Raji (cell line): ENCODE data around the gene DSEL.

ENCODE experiments used
- POLR2A ChIP-seq: IDR thresholded peaks from 2 replicates; pipeline ENCODE4 v1.6.1; 2011; ENCODE audit warnings: low read depth, low read length, control low read depth; ENCODE audit not compliant: insufficient read depth

DSEL gene

DNA sequence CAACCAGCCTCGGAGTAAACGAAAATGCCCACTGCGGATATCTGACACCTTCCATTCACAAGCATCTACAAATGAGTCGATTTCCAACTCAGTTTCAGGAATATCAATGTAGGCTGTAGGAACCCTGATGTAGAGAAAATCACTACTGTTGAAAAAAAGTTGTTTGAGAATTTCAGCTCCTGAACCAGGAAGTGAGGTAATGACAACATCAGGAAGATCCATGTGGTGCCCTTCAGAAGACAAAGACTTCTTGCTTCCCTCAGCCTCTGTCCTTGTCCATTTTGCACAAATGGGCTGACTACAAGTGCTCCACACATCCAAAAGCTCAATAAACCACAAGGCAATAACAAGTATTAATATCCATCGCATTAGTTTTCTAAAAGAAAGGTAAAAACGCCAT lies 4.7 kb downstream of the DSEL start:
- TF ChIP-seq POLR2A = no peak

DNA sequence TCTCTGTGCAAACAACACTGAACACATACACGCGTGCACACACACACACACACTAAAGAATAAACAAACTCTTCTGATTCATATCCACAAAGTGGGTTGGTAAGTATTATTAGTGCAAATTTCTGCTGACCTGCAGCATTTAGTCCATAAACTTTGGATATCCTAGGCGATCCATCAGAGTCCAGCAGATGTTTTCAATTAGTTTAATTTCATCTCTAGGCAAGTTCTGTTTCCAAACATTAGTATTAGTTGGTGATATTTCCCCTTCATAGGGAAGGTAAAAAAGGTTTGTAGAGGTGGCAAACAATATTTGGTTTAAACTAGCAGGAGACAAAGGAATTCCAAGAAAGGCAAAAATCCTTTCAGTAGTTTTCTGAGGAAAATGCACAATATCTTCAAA lies 5.7 kb downstream of the DSEL start:
- TF ChIP-seq POLR2A = no peak

GRCh38 chr18:67509741-67510391 lies 6.7 kb downstream of the DSEL start:
- TF ChIP-seq POLR2A = no peak

- TF ChIP-seq POLR2A = no peak
Observed at GRCh38 chr18:67508146-67508545, 8.4 kb downstream of the DSEL start.

GRCh38 chr18:67504739-67505138 lies 11.8 kb downstream of the DSEL start:
- no peak for TF ChIP-seq POLR2A

DNA sequence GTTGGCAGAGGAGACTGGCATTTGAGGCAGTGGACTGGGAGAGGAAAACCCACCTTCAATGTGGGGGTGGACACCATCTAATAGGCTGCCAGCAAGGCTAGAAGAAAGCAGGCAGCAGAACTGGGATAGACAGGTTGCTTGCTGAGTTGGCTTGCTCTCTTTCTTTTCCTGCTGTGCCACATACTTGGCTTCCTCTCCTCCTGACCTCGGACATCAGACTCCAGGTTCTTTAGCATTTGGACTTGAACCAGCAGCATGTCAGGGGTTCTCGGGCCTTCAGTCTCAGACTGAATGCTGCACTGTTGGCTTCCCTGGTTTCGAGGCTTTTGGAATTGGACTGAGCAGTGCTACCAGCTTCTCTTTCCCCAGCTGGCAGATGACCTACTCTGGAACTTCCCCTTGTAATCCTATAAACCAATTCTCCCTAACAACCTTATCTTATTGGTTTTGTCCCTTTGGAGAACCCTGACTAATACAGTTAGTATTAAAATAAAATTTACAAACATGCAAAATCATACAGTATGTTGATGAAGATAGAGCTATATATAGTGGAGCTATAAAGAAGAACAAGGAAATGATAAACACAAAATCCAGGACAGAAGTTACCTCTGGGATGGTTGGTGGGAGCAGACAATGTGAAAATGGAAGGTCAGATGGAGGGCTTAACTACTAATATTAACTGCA lies 15.9 kb downstream of the DSEL start:
- no peak for TF ChIP-seq POLR2A

GRCh38 chr18:67496469-67496868 lies 20.1 kb downstream of the DSEL start:
- no peak for TF ChIP-seq POLR2A

- TF ChIP-seq POLR2A = no peak
Observed at GRCh38 chr18:67486534-67486933, 30.0 kb downstream of the DSEL start.

DNA sequence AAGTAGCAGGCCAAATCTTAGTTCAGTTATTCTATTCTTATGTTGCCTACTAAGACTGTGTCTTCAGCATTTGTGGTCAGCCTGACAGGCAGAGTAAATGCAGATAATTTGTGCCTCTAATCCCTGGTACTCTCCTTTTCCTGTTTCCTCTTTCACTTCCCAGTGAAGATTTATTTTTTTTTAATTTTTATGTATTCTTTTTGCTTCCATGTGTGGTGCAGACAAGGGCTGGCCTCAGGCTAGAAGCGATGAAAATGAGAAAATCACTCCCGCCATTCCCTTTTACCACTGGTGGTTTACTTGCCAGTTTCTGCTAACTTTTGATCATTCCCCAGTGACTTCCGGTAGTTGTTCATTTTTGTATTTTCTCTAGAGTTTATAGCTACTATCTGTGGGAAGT lies 30.9 kb downstream of the DSEL start:
- TF ChIP-seq POLR2A = no peak

DNA sequence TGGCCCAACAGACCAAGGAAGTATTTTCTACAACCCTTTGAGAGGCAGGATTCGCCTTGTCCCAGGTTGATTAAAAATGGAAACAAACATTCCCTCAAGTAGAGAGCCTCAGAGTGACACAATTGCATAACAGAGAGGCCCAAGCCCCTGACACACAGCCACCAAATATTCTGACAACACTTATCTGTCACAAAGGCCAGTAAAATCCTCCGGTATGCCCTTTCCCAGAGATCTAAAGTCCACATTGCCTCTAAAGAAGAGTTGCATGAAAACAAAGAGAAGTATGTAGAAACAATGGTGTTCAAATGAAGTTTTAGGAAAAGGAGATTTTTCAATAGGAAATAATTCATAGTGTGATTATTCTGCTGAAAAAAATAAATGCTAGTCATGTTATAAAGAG lies 32.1 kb downstream of the DSEL start:
- no peak for TF ChIP-seq POLR2A

GRCh38 chr18:67483952-67484351 lies 32.6 kb downstream of the DSEL start:
- no peak for TF ChIP-seq POLR2A

GRCh38 chr18:67483237-67483636 lies 33.3 kb downstream of the DSEL start:
- no peak for TF ChIP-seq POLR2A

DNA sequence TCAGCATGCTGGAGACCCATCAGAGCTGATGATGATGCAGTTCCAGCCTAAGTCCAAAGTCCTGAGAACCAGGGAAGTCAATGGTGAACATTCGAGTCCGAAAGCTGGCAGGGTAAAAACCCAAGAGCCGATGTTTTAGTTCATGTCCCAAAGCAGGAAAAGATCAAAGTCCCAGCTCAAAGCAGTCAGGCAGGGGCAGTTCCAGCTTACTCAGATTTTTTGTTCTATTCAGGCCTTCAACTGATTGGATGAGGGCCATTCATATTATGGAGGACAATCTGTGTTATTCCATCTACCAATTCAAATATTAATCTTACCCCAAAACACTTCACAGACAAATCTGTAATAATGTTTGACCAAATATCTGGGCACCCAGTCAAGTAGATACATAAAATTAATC lies 38.3 kb downstream of the DSEL start:
- no peak for TF ChIP-seq POLR2A

DNA sequence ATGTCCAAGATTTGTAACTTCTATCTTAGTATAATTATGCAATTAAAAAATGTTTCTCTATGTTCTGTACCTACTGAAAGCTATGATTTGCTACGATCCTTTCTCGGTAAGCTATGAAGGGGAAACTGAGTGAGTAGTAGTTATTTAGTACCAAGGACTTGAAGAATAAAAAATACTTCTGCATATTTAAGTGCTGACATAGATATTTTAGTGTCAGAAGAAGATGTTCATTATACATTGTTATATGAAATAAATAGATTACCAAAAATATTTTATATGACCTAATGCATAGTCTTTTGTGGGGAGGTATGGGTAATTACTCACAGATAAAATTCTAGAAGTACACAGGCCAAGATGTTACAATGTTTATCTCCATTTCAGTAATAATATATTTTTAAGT lies 39.0 kb downstream of the DSEL start:
- no peak for TF ChIP-seq POLR2A

DNA sequence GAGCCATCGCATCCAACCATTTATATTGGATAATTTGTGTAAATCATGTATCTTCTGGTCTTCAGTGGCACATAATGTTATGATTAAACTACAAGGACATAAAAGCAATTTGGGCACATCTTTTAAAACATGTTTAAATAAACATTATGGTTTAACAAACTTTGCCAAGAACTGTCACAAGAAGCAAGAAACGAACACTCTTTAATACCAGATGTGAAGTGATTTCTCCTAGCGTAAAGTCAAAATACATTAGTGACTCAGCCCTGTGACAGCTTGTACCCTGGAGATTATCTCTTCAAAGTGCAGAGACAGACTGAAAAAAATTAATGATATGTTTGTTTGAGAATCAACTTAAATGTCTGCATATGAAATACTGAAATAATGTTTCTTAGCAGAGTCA lies 39.9 kb downstream of the DSEL start:
- no peak for TF ChIP-seq POLR2A

DNA sequence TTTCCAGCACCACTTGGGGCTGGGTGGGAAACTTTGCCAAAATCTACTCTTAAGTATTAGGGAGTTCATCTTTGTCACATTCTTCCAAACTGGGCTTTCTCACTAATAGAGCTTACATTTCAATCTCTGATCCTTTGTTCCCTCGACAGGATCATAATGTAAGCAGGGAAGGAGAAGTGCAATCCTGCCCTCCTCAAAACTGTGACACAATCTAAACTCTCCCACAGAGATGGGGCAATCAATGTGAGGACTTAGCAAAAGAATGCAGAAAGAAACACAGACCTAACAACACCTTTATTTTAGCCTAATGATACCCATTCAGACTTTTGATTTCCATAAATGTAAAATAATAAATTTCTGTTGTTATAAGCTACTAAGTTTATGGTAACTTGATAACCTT lies 40.8 kb downstream of the DSEL start:
- no peak for TF ChIP-seq POLR2A

- no peak for TF ChIP-seq POLR2A
Observed at GRCh38 chr18:67468038-67468437, 48.5 kb downstream of the DSEL start.
